Stomach (tissue), 9 donors: Measurements from ENCODE around the gene MYMX. TPM values are rescaled to one million over a fixed set of nuclear protein-coding genes. Genes with fewer than 3 reads are reported as not detected.

Experiments
- DNase-seq, 2 donors: peaks; one replicate each; pipeline versions ENCODE4 v3.0.0 to v3.0.0-alpha.2; 2013 to 2019
- H3K27ac ChIP-seq, 5 donors: fragments of 200-600 bp in 4 of 5; sonication (generic) in 4 of 5; one replicate each; pipeline ENCODE4 v1.5.1; 2013 to 2019; ENCODE audit warnings: mild to moderate bottlenecking in 1 of 5, moderate library complexity in 1 of 5
- H3K27me3 ChIP-seq, 3 donors: fragments of 200-600 bp; sonication (generic); one replicate each; pipeline ENCODE4 v1.5.1; 2017 to 2019; ENCODE audit warnings: mixed run types in 1 of 3
- H3K36me3 ChIP-seq, 4 donors: fragments of 200-600 bp; sonication (generic); 1 replicate in 3 of 4; 2 replicates in 1 of 4; pipeline ENCODE4 v1.5.1; 2016 to 2019
- H3K4me1 ChIP-seq, 4 donors: fragments of 200-600 bp; sonication (generic); one replicate each; pipeline ENCODE4 v1.5.1; 2016 to 2019
- H3K4me3 ChIP-seq, 4 donors: fragments of 200-600 bp; sonication (generic) in 3 of 4; one replicate each; pipeline ENCODE4 v1.5.1; 2016 to 2019; ENCODE audit warnings: mild to moderate bottlenecking in 1 of 4
- H3K9me3 ChIP-seq, 4 donors: fragments of 200-600 bp; sonication (generic); one replicate each; pipeline ENCODE4 v1.5.1; 2016 to 2019
- CTCF ChIP-seq, 7 experiments: fragments of 450-650 bp in 4 of 7; fragments of 200-600 bp in 3 of 7; sonication (generic) in 3 of 7; IDR thresholded peaks; one replicate each; pipeline ENCODE4 v1.5.1; 2016 to 2019; ENCODE audit warnings: antibody characterized with exemption in 7 of 7, control low read depth in 2 of 7, mild to moderate bottlenecking in 1 of 7
- EP300 ChIP-seq: sonication (generic); formaldehyde crosslinking; IDR thresholded peaks from one replicate; pipeline ENCODE4 v1.6.1; 2017; ENCODE audit warnings: antibody characterized with exemption
- POLR2A ChIP-seq, 4 donors: fragments of 450-650 bp; IDR thresholded peaks; one replicate each; pipeline ENCODE4 v1.6.1; 2016; ENCODE audit warnings: antibody characterized with exemption in 4 of 4, control low read depth in 2 of 4, mild to moderate bottlenecking in 1 of 4, moderate library complexity in 1 of 4
- POLR2AphosphoS5 ChIP-seq, 3 donors: sonication (generic); formaldehyde crosslinking; IDR thresholded peaks; one replicate each; pipeline ENCODE4 v1.6.1; 2016; ENCODE audit warnings: antibody characterized with exemption in 3 of 3
- WGBS, 5 donors: extraction: QIAGEN DNeasy Blood & Tissue Kit in 3 of 5; methylation state at CpG; one replicate each; pipeline versions ENCODE4 v1.1.5 to v1.1.7; 2013 to 2018; 5-methylcytosine and 5-hydroxymethylcytosine counted together
- intact Hi-C: fragments of 100-400 bp; cut with DNase I; formaldehyde crosslinking; loops from one replicate; pipeline ENCODE4 v1.15.1; 2023; ENCODE audit warnings: low total_unique reads
- polyA plus RNA-seq, 3 donors: library from polyadenylated mRNA; stranded (reverse); fragments of 200-250 nt; gene quantifications; one replicate each; pipeline ENCODE4 v1.2.3, GENCODE V29; 2013
- total RNA-seq, 5 donors: library from RNA; depleted of rRNA; stranded (reverse); fragments of >200 nt; gene quantifications; one replicate each; pipeline versions ENCODE4 v1.1.0 to v1.2.3, GENCODE V29; 2014 to 2016
- donor health status: healthy with polysubstance abuse.
- donor health status: Bipolar disorder and iron deficiency.
- donor health status: healthy.

The MYMX gene
- total and polyA plus RNA-seq, 8 donors, result 0.95 to 3.4 TPM; not detected in 6

- H3K4me3 ChIP-seq, result no peak overlapping the region
- 85 to 89% (median 87%) methylated on average over 14 of the region's 14 CpGs for WGBS, 5 donors
- TF ChIP-seq POLR2AphosphoS5 (IDR thresholded peaks at IDR 0.05) (no peak), POLR2A (IDR thresholded peaks at IDR 0.05) (no peak), CTCF (IDR thresholded peaks at IDR 0.05) (no peak), EP300 (no peak)
- H3K9me3 ChIP-seq, result no peaks in the 10 kb centered on the region
- peaks cover 48 to 89% (median 73%) of the 10 kb centered on the region in 4 donors for H3K4me1 ChIP-seq
- H3K36me3 ChIP-seq, result peaks cover 66 to 75% (median 72%) of the 10 kb centered on the region in 4 donors
- H3K27ac ChIP-seq, result no peak overlapping the region
- no peak for DNase-seq
- intact Hi-C loops, result no loop called here
- H3K27me3 ChIP-seq, result no peaks in the 10 kb centered on the region
Observed at GRCh38 chr6:44251576-44252524, 35.1 kb downstream of the MYMX start.

- intact Hi-C loops, result no loop called here
- TF ChIP-seq CTCF (IDR thresholded peaks at IDR 0.05), result peak in 4 of 7 experiments; percentile 8 to 39 (median 29)
- TF ChIP-seq POLR2AphosphoS5 (IDR thresholded peaks at IDR 0.05), result no peak
- Histone ChIP-seq H3K36me3 (peaks cover 70 to 77% (median 73%) of the 10 kb centered on the region in 4 donors), H3K9me3 (no peaks in the 10 kb centered on the region), H3K4me1 (peaks cover 50 to 91% (median 78%) of the 10 kb centered on the region in 4 donors), H3K4me3 (no peak overlapping the region), H3K27ac (no peak overlapping the region), H3K27me3 (no peaks in the 10 kb centered on the region)
- peak; percentile 59 to 66 for DNase-seq
- 55 to 62% (median 60%) methylated on average over 10 of the region's 10 CpGs for WGBS, 5 donors
Observed at GRCh38 chr6:44253307-44254101, 36.8 kb downstream of the MYMX start.

GRCh38 chr6:44254191-44255104, 37.7 kb downstream of the MYMX start:
- DNase-seq, result no peak
- intact Hi-C loops, result no loop called here
- WGBS, 5 donors, result 68 to 73% (median 72%) methylated on average over 12 of the region's 12 CpGs
- H3K27me3 ChIP-seq, result no peaks in the 10 kb centered on the region
- H3K9me3 ChIP-seq, result no peaks in the 10 kb centered on the region
- H3K27ac ChIP-seq, result peak overlapping the region in 1 of 5 donors; percentile 97
- peaks cover 65 to 77% (median 73%) of the 10 kb centered on the region in 4 donors for H3K36me3 ChIP-seq
- H3K4me1 ChIP-seq, result peaks cover 41 to 82% (median 69%) of the 10 kb centered on the region in 4 donors
- H3K4me3 ChIP-seq, result no peak overlapping the region
- TF ChIP-seq EP300, result no peak
- TF ChIP-seq POLR2AphosphoS5 (IDR thresholded peaks at IDR 0.05), result no peak
- no peak for TF ChIP-seq CTCF (IDR thresholded peaks at IDR 0.05)
- no peak for TF ChIP-seq POLR2A (IDR thresholded peaks at IDR 0.05)
